ENCODE data around the gene PCDH18.
"Not testable (repeated sequence)": the region's sequence is repeated elsewhere in the genome, so short reads cannot be mapped to it uniquely, and the experiment has no call there.

The PCDH18 gene, protein sequence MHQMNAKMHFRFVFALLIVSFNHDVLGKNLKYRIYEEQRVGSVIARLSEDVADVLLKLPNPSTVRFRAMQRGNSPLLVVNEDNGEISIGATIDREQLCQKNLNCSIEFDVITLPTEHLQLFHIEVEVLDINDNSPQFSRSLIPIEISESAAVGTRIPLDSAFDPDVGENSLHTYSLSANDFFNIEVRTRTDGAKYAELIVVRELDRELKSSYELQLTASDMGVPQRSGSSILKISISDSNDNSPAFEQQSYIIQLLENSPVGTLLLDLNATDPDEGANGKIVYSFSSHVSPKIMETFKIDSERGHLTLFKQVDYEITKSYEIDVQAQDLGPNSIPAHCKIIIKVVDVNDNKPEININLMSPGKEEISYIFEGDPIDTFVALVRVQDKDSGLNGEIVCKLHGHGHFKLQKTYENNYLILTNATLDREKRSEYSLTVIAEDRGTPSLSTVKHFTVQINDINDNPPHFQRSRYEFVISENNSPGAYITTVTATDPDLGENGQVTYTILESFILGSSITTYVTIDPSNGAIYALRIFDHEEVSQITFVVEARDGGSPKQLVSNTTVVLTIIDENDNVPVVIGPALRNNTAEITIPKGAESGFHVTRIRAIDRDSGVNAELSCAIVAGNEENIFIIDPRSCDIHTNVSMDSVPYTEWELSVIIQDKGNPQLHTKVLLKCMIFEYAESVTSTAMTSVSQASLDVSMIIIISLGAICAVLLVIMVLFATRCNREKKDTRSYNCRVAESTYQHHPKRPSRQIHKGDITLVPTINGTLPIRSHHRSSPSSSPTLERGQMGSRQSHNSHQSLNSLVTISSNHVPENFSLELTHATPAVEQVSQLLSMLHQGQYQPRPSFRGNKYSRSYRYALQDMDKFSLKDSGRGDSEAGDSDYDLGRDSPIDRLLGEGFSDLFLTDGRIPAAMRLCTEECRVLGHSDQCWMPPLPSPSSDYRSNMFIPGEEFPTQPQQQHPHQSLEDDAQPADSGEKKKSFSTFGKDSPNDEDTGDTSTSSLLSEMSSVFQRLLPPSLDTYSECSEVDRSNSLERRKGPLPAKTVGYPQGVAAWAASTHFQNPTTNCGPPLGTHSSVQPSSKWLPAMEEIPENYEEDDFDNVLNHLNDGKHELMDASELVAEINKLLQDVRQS

GRCh38 chr4:137531986-137532868 lies at the start of gene PCDH18:
Gene PCDH18 (minus strand): TSS chr4:137532494. CDS start chr4:137532088, 406 bp downstream.
- peak; percentile 66 for DNase-seq

- DNase-seq, result no peak
Observed at GRCh38 chr4:137576446-137576845, 44.2 kb upstream of the PCDH18 start.

- DNase-seq, result no peak
Observed at GRCh38 chr4:137572647-137573046, 40.4 kb upstream of the PCDH18 start.

DNA sequence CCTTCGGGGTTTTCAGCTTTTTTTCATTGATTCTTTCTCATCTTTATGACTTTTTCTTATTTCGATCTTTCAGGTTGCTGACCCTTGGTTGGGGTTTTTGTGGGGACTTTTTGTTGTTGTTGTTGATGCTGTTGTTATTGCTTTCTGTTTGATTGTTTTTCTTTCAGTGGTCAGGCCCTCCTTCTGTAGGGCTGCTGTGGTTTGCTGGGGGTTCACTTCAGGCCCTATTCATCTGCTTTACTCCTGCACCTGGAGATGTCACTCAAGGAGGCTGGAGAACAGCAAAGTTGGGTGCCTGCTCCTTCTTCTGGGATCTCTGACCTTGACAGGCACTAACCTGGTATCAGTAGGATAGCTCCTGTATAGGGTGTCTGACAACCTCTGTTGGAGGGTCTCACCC lies 39.9 kb upstream of the PCDH18 start:
- no peak for DNase-seq

DNA sequence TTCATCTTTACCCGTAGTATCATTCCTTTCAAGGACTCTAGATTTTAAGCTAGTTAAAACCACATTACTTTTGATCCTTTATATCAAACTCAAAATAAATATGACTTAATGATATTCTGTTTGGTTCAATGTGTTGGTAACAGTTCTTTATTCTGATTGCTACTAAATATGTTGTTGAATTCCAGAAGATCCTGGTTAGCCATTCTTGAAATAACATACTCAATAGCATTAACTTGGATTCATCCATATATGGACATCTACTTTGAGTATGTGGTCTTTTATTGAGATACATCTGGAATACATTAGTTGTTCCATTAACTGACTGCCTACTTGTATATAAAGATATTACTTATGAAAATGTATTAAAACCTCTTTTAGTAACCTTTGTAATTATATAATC lies 27.5 kb upstream of the PCDH18 start:
- DNase-seq, result no peak

- no peak for DNase-seq
Observed at GRCh38 chr4:137558951-137559350, 26.7 kb upstream of the PCDH18 start.

GRCh38 chr4:137545461-137545861 lies 13.2 kb upstream of the PCDH18 start:
- DNase-seq, result peak; percentile 12

- DNase-seq, result no peak
Observed at GRCh38 chr4:137543648-137544047, 11.4 kb upstream of the PCDH18 start.

DNA sequence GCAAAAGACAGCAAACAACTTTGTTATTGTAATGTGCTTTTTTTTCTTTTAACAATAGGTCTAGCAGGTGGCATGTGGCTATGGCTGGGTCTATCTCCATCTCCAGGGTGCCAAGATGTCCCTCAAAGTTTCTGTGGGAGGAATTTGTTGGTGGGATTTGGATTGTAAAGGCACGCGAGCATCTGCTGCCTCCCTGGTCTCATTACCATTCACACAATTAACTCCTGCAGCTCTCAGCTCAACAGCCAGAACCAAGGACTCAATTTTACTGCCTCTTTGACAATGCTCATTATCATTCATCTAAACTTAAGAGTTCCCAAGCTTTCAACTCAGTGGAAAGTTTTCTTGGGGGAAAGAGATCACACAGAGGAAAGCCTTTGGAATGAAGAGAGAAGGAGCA lies 10.9 kb upstream of the PCDH18 start:
- DNase-seq, result no peak

DNA sequence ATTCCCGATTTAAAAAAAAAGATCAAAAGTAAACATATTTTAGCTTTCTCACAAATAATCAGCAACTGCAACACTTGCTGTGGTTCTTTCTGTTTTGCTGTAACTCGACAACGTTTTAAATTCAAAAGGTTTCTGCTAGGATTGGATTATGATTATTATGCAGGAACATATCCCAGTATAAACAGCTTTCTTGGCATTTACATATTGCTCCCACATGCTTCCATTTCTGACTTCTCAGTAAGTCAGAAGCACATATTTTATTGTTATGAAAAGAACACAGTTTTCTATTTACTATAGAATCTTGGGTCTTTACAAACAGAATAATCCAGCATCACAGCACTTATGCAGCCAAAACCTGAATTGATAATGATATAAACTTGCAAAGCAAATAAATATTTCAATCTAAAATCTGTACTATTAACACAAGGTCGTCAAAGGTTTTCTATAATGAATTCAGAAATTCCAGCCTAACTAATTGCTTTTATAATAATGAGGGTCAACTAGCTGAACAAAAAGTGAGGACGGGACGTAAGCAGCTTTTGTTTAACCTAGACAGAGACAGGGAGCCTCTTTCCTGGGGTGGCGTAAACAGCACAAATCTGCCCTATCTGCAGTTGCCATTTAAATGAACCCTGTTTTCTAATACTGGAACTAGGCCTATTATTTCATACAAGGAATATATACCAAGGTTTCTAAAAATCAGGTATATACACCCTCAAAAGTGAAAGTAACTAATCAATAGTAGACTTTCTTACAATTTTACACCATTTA lies 9.8 kb upstream of the PCDH18 start:
- DNase-seq, result no peak

- no peak for DNase-seq
Observed at GRCh38 chr4:137541181-137541580, 8.9 kb upstream of the PCDH18 start.

DNA sequence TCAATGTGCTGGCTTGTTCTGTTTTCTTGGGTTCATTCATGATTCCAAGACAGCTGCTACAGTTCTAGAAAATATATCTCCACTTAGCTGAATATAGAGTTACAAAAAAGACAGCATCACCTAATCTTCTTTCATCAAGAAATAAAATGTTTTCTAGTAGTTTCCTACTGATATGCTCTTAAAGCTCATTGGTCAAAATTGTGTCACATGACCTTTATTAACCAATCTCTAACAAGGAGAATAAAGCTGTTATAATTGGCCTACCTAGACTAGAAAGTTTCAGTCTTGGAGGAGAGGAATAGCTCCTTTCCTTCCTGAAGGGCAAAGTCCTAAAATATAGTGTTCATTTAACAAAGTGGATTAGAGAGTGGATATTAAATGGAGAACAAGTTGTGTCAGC lies 8.1 kb upstream of the PCDH18 start:
- DNase-seq, result no peak

DNA sequence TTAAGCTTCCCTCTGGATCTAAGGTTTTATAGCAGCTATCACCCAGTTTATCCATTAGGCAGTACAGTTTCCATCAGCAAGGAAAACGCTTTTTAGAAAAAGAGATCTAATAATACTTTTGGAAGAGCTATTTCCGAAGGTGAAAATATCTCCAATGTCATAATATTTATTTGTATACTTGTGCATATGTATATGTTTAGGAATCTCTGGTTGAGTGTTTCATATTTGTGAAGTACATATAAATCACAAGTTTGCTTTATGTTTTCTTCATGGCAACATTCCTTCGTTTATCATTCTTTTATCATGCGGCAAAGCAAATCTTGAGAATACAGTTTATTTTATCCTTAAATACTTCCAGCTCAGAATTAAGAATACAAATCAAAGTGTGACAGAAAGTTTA lies 6.2 kb upstream of the PCDH18 start:
- no peak for DNase-seq

GRCh38 chr4:137537807-137538206 lies 5.5 kb upstream of the PCDH18 start:
- not testable (repeated sequence) for DNase-seq

- DNase-seq, result no peak
Observed at GRCh38 chr4:137536789-137537561, 4.7 kb upstream of the PCDH18 start.

DNA sequence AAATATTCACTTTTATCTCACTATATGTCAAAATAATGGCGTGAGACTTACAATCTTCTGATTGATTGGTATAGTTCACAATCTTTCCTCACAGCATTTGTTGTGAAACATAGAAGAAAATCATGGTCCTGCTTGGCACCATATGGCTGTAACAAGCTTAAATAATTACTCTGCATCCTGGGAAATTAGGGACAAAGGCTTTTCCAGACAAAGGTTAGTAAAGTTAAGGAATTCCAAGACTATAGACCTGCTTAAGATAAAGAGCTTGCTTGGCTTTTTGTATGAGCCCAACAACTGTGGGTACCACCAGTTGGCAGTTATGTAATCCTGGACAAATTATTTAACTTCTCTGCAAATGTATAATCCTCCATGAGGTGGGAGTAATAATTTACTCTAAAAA lies 3.4 kb upstream of the PCDH18 start:
- no peak for DNase-seq

DNA sequence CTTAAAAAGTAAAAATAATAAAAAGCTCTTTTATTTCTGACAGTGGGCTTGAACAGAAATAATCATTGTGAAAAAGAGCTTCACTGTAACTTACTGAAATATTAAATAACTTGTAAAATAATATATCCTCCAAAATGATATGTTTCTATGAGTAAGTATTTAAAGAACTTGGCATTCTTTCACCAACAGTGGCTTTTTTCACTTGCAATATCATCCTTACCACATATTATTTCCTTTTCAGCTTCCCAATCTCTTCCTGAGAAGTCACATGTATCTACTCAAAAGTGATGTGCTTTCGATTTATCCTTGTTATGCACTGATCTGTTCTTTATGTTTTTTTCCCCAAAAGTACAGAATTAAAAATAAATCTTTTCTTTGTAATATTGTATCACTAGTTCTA lies 2.2 kb upstream of the PCDH18 start:
- no peak for DNase-seq

DNA sequence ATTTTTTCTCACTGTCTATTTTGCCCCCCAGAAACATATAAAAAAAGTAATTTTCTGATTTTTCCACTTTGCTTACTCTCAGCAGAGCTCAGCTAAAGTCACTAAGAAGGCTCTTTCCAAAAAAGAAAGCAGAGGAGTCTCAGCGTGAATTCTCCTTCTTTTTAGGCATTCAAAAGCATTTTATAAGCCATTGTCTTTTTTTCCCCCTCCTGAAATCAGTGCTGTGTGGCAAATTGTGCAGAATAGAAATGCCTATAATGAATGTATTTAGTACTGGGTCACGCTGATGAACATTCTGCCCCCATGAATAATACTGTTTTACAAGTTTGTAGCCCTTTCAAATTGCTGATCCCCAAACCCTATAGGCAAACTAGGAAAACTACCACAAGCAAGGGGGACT lies 1.6 kb upstream of the PCDH18 start:
- no peak for DNase-seq

DNA sequence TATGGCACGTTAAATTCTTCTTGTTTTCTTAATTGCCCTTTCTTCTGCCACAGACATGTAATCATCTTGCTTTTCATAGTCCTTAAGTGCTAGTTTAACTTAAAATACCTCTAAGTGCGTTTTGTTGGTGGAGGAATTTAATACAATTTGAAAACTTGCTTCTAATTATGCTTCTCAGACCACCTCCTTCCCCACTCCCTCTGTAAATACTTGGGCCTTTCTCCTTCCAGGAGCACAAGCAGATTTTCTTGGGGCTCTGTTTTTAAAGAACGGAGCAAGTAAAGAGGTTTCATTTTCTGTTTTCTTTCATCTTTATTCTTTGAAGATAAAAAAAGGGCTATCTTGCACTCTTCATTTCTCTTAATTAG lies 559 bp upstream of the PCDH18 start:
- DNase-seq, result no peak

- DNase-seq, result no peak
Observed at GRCh38 chr4:137531168-137531985, 917 bp downstream of the PCDH18 start.
